Stomach (tissue), 4 donors: Measurements from ENCODE around the gene ACSM5.
"Not testable (repeated sequence)": the region's sequence is repeated elsewhere in the genome, so short reads cannot be mapped to it uniquely, and the experiment has no call there.

ENCODE experiments used
- CTCF ChIP-seq, 7 experiments: fragments of 450-650 bp in 4 of 7; fragments of 200-600 bp in 3 of 7; sonication (generic) in 3 of 7; IDR thresholded peaks; one replicate each; pipeline ENCODE4 v1.5.1; 2016 to 2019; ENCODE audit warnings: antibody characterized with exemption in 7 of 7, control low read depth in 2 of 7, mild to moderate bottlenecking in 1 of 7
- POLR2A ChIP-seq, 4 donors: fragments of 450-650 bp; IDR thresholded peaks; one replicate each; pipeline ENCODE4 v1.6.1; 2016; ENCODE audit warnings: antibody characterized with exemption in 4 of 4, control low read depth in 2 of 4, mild to moderate bottlenecking in 1 of 4, moderate library complexity in 1 of 4
- POLR2AphosphoS5 ChIP-seq, 3 donors: sonication (generic); formaldehyde crosslinking; IDR thresholded peaks; one replicate each; pipeline ENCODE4 v1.6.1; 2016; ENCODE audit warnings: antibody characterized with exemption in 3 of 3

- TF ChIP-seq POLR2A, POLR2AphosphoS5, CTCF (IDR thresholded peaks at IDR 0.05): not testable (repeated sequence)
Observed at GRCh38 chr16:20453633-20454032, 44.3 kb downstream of the ACSM5 start.
